GM23338 (cell line): ENCODE results near the gene TMPRSS11E. TPM values are rescaled to one million over a fixed set of nuclear protein-coding genes. Genes with fewer than 3 reads are reported as not detected.
A peak's percentile ranks its signal among the peaks of the same experiment; 100 is the strongest.

Source experiments
- ATAC-seq: fragments of 200-7000 bp; cut with Tn5 transposase; 3 replicates; pipeline ENCODE4 v1.9.1; 2020
- DNase-seq: peaks from one replicate; pipeline ENCODE4 v3.0.0-alpha.2; 2015; ENCODE audit warnings: low spot score
- H2AFZ ChIP-seq: fragments of 200-600 bp; sonication (generic); 2 replicates; pipeline ENCODE4 v1.8.0; 2016; ENCODE audit warnings: antibody characterized with exemption, mild to moderate bottlenecking, moderate library complexity
- H3F3A ChIP-seq: fragments of 200-600 bp; sonication (generic); replicated peaks from 2 replicates; pipeline ENCODE4 v1.8.0; 2017; ENCODE audit warnings: antibody characterized with exemption, mixed run types, low read depth
- H3K27ac ChIP-seq: fragments of 200-600 bp; sonication (generic); 2 replicates; pipeline ENCODE4 v1.6.1; 2016; ENCODE audit warnings: low read depth
- H3K27me3 ChIP-seq: fragments of 200-600 bp; sonication (generic); 2 replicates; pipeline ENCODE4 v1.8.0; 2016; ENCODE audit warnings: mild to moderate bottlenecking, mixed run types, moderate library complexity; ENCODE audit not compliant: insufficient read depth
- H3K36me3 ChIP-seq: fragments of 200-600 bp; sonication (generic); 2 replicates; pipeline ENCODE4 v1.8.0; 2016; ENCODE audit warnings: mild to moderate bottlenecking; ENCODE audit not compliant: insufficient read depth
- H3K4me1 ChIP-seq: fragments of 200-600 bp; sonication (generic); 2 replicates; pipeline ENCODE4 v1.8.0; 2016; ENCODE audit warnings: mild to moderate bottlenecking, moderate library complexity; ENCODE audit not compliant: insufficient read depth
- H3K4me2 ChIP-seq: fragments of 200-600 bp; sonication (generic); 2 replicates; pipeline ENCODE4 v1.7.1; 2017; ENCODE audit warnings: mixed run types
- H3K4me3 ChIP-seq: fragments of 200-600 bp; sonication (generic); 2 replicates; pipeline ENCODE4 v1.6.1; 2016; ENCODE audit warnings: mixed run types
- H3K79me2 ChIP-seq: fragments of 200-600 bp; sonication (generic); replicated peaks from 2 replicates; pipeline ENCODE4 v1.8.0; 2017; ENCODE audit warnings: mild to moderate bottlenecking; ENCODE audit not compliant: insufficient read depth
- H3K9me2 ChIP-seq: fragments of 200-600 bp; sonication (generic); 2 replicates; pipeline ENCODE4 v1.8.0; 2017; ENCODE audit not compliant: insufficient read depth
- H4K20me1 ChIP-seq: fragments of 200-600 bp; sonication (generic); replicated peaks from 2 replicates; pipeline ENCODE4 v1.8.0; 2017; ENCODE audit warnings: mild to moderate bottlenecking; ENCODE audit not compliant: insufficient read depth
- H3K27ac Mint-ChIP-seq: 2 replicates; pipeline ENCODE4 v1.8.0; 2020; ENCODE audit warnings: inconsistent platforms, mild to moderate bottlenecking, moderate library complexity, mixed read lengths
- H3K27me3 Mint-ChIP-seq: 3 replicates; pipeline ENCODE4 v1.8.0; 2022; ENCODE audit warnings: low read depth, mild to moderate bottlenecking, moderate library complexity, mixed read lengths, inconsistent platforms; ENCODE audit not compliant: insufficient read depth, poor library complexity
- H3K36me3 Mint-ChIP-seq: 3 replicates; pipeline ENCODE4 v1.8.0; 2021; ENCODE audit warnings: low read depth, mild to moderate bottlenecking, inconsistent platforms, moderate library complexity, mixed read lengths
- H3K4me1 Mint-ChIP-seq: 3 replicates; pipeline ENCODE4 v1.8.0; 2020; ENCODE audit warnings: mild to moderate bottlenecking, inconsistent platforms, mixed read lengths
- H3K4me3 Mint-ChIP-seq: 3 replicates; pipeline ENCODE4 v1.8.0; 2021; ENCODE audit warnings: moderate library complexity, mild to moderate bottlenecking, inconsistent platforms, mixed read lengths
- H3K9me3 Mint-ChIP-seq: 3 replicates; pipeline ENCODE4 v1.8.0; 2020; ENCODE audit warnings: moderate library complexity, mild to moderate bottlenecking, inconsistent platforms, mixed read lengths
- CREB1 ChIP-seq: fragments of 250-450 bp; sonication (Bioruptor Pico); IDR thresholded peaks from 2 replicates; pipeline ENCODE4 v1.5.0; 2020; ENCODE audit warnings: low read depth, mild to moderate bottlenecking, moderate library complexity
- EZH2 ChIP-seq: fragments of 200-600 bp; sonication (generic); IDR thresholded peaks from one replicate; pipeline ENCODE4 v1.8.0; 2017; ENCODE audit warnings: antibody characterized with exemption, mild to moderate bottlenecking, low read depth; ENCODE audit not compliant: unreplicated experiment
- JUNB ChIP-seq: IDR thresholded peaks from one replicate; pipeline ENCODE4 v1.6.1; 2016; ENCODE audit warnings: antibody characterized with exemption; ENCODE audit not compliant: unreplicated experiment
- NANOG ChIP-seq: IDR thresholded peaks from 2 replicates; pipeline ENCODE4 v1.6.1; 2016; ENCODE audit warnings: antibody characterized with exemption, borderline replicate concordance
- POLR2AphosphoS5 ChIP-seq: IDR thresholded peaks from 2 replicates; pipeline ENCODE4 v1.6.1; 2016; ENCODE audit warnings: antibody characterized with exemption, low read depth
- STAT1 ChIP-seq: IDR thresholded peaks from one replicate; pipeline ENCODE4 v1.6.1; 2016; ENCODE audit warnings: antibody characterized with exemption; ENCODE audit not compliant: unreplicated experiment
- ZNF114 ChIP-seq: fragments of 250-450 bp; sonication (Bioruptor Pico); IDR thresholded peaks from 2 replicates; pipeline ENCODE4 v1.5.0; 2020; ENCODE audit warnings: mild to moderate bottlenecking, moderate library complexity
- polyA plus RNA-seq: library from polyadenylated mRNA; unstranded; fragments of >200 nt; fragmentation: Nextera tagmentation; extraction: Ambion mirVana; gene quantifications from 2 replicates; pipeline ENCODE4 v1.2.1, GENCODE V29; 2016
- total RNA-seq: library from RNA; depleted of rRNA; stranded (reverse); fragments of >200 nt; shearing (Covaris generic); gene quantifications from 2 replicates; pipeline ENCODE4 v1.2.3, GENCODE V29; 2014
- TF ChIP-seq, protein P1 (sequence below), 2 experiments: fragments of 200-600 bp in 1 of 2; sonication (generic) in 1 of 2; conservative IDR thresholded peaks; 2 replicates each; pipeline versions ENCODE4 v1.5.1 to v1.6.1; 2016 to 2017; ENCODE audit warnings: antibody characterized with exemption in 2 of 2, low read depth in 2 of 2, mild to moderate bottlenecking in 2 of 2, moderate library complexity in 1 of 2

TMPRSS11E gene
- total and polyA plus RNA-seq, 2 experiments from 2014 or later = 0.44 to 1.4 TPM

DNA sequence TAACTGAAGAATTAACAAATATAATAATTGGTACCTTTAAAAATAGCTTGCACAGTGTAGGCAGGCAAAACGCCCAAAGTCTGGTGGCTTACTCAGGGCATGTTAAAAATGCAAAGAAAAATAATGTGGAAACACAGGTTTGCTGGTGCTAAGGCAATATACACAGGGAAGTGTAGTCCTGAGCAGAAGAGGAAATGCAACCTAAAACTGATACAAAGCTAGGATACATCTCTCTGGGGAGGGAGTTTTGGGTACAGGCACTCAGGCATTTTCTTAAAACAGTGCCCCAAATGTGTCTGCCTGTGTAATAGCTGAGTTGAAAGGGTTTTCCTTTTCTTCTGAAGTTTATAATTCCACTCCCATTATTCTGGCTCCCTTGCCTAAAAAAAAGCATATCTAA is 47.4 kb downstream of the TMPRSS11E start:
- 0 out of 2 replicates have a peak, but pooled peaks cover 3% of the 10 kb centered on the region for H3K4me1 ChIP-seq
- DNase-seq (no peak), ATAC-seq (no peak)
- H3F3A ChIP-seq = no peaks in the 10 kb centered on the region
- no peak overlapping the region for H3K27ac ChIP-seq
- Mint-ChIP-seq H3K27me3 (no peaks in the 10 kb centered on the region), H3K27ac (no peak overlapping the region), H3K4me1 (no peaks in the 10 kb centered on the region; the same call in 1 of the 3 replicates), H3K9me3 (no peaks in the 10 kb centered on the region; the same call in 1 of the 3 replicates), H3K4me3 (no peak overlapping the region), H3K36me3 (peaks cover 9% of the 10 kb centered on the region; the same call in 2 of the 3 replicates)
- H2AFZ ChIP-seq = peak overlapping the region; percentile 19; the same call in 1 of the 2 replicates
- H3K27me3 ChIP-seq = no peaks in the 10 kb centered on the region
- H3K9me2 ChIP-seq = no peaks in the 10 kb centered on the region
- no peak overlapping the region for H3K4me2 ChIP-seq
- H3K4me3 ChIP-seq = no peak overlapping the region
- H4K20me1 ChIP-seq = no peaks in the 10 kb centered on the region
- TF ChIP-seq JUNB (no peak), STAT1 (no peak), ZNF114 (CRISPR knock-in tag) (no peak), EZH2 (no peak), CREB1 (no peak), NANOG (no peak), POLR2AphosphoS5 (no peak)
- TF ChIP-seq, protein P1, sequence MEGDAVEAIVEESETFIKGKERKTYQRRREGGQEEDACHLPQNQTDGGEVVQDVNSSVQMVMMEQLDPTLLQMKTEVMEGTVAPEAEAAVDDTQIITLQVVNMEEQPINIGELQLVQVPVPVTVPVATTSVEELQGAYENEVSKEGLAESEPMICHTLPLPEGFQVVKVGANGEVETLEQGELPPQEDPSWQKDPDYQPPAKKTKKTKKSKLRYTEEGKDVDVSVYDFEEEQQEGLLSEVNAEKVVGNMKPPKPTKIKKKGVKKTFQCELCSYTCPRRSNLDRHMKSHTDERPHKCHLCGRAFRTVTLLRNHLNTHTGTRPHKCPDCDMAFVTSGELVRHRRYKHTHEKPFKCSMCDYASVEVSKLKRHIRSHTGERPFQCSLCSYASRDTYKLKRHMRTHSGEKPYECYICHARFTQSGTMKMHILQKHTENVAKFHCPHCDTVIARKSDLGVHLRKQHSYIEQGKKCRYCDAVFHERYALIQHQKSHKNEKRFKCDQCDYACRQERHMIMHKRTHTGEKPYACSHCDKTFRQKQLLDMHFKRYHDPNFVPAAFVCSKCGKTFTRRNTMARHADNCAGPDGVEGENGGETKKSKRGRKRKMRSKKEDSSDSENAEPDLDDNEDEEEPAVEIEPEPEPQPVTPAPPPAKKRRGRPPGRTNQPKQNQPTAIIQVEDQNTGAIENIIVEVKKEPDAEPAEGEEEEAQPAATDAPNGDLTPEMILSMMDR (conservative IDR thresholded peaks at IDR 0.05; ENCODE audit: low read depth in 2 of 2) = no peak
- H3K79me2 ChIP-seq = no peaks in the 10 kb centered on the region
- H3K36me3 ChIP-seq = no peaks in the 10 kb centered on the region

DNA sequence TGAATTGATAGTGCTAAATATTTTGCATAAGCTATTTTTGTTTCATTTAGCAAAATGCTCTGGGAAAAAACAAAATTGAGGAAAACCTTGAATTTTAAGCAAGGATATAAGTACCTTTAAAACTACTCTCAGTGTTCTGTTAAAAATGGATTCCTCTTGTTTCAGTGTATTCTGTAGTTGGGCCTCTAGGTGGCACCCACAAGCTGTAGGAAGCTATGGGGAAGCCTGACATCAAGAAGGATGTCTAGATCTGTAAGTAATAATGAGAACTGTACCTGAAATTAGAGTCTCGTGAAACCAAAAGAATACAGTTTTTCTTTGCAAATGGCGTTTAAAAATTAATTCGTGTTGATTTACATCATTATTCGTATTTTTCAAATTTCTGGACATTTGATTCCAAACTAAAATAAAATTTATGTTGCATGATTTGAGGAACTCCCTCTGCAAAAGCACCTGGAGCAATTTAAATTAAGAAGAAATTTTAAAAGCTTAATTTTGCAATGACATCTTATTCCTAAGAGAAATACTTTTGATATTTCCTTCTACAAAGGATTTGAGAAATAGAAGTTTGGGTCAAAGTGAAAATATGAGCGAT is 51.2 kb downstream of the TMPRSS11E start:
- DNase-seq (peak; percentile 80), ATAC-seq (peak; percentile 84)
- H3F3A ChIP-seq = no peaks in the 10 kb centered on the region
- peaks cover 2% of the 10 kb centered on the region; the same call in 1 of the 3 replicates for H3K36me3 Mint-ChIP-seq
- no peak overlapping the region for H3K4me3 Mint-ChIP-seq
- H3K27ac ChIP-seq = no peak overlapping the region
- H3K79me2 ChIP-seq = no peaks in the 10 kb centered on the region
- H3K27me3 ChIP-seq = no peaks in the 10 kb centered on the region
- no peak overlapping the region; the same call in 1 of the 2 replicates for H3K27ac Mint-ChIP-seq
- no peaks in the 10 kb centered on the region for H3K36me3 ChIP-seq
- no peak overlapping the region for H2AFZ ChIP-seq
- no peak overlapping the region for H3K4me3 ChIP-seq
- no peaks in the 10 kb centered on the region for H3K9me2 ChIP-seq
- H3K27me3 Mint-ChIP-seq = no peaks in the 10 kb centered on the region
- TF ChIP-seq, protein P1 (conservative IDR thresholded peaks at IDR 0.05; ENCODE audit: low read depth in 2 of 2) = peak; percentile 93 to 98
- no peak for TF ChIP-seq NANOG
- peaks cover 3% of the 10 kb centered on the region for H3K9me3 Mint-ChIP-seq
- H3K4me1 Mint-ChIP-seq = no peaks in the 10 kb centered on the region; the same call in 1 of the 3 replicates
- no peaks in the 10 kb centered on the region for H4K20me1 ChIP-seq
- no peak overlapping the region for H3K4me2 ChIP-seq
- H3K4me1 ChIP-seq = 0 out of 2 replicates have a peak, but pooled peaks cover 3% of the 10 kb centered on the region
